Medulla oblongata (tissue), 1 donor: ENCODE data around the gene C5orf15.

Experiments
- DNase-seq: peaks from one replicate; pipeline ENCODE4 v3.0.0-alpha.2; 2015; ENCODE audit errors: extremely low spot score

C5orf15 gene

DNA sequence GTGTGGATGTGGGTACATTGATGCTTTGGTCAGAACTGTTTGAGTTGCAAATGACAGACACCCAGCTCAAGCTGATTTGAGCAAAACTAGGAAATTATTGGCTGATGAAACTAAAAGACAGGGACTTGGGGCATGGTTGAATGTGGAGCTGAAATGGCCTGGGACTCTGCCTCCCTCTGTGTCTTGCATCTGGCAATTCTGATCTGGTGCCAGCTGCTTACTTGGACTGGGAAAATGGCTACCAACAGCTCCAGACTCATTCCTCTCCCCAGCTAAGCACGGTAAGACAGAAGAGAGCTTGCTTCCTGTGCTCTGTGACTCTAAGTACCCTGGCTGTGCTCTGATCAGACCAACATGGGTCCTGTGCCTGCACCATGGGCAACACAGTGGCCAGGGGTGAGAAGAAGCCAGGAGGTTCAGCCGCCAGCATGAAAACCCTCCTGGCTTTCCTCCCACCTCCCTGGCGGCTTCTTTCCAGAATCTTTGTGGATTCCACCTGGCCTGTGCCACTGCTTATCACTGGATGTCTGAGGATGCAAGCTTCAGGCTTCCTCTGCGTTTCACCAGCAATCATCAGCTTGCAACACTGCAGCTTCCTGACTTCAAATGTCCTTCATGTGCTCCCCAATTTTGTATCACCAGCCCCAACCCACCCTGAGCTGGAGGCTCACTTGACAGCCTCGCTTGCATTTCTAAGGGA lies 44.1 kb downstream of the C5orf15 start:
- peak; percentile 22 for DNase-seq

DNA sequence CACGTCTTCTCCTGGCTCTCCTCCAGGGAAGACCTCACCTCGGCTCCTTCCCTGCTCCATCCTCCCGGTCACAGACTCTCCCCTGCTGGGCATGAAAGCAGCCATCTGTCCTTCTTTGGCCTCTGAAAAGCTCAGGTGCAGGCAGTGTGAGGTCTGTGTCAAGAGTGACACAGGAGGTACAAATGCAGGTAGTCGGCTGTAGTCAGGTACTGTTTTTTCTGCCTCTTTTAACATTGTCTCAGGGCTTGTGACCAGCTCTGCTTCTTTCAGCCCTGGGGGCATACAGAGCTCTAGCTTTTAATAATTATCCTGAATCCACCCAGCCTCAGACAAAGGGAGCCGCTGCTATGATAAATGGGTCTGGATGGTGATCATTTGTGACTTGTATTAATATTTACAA lies 46.4 kb downstream of the C5orf15 start:
- no peak for DNase-seq

DNA sequence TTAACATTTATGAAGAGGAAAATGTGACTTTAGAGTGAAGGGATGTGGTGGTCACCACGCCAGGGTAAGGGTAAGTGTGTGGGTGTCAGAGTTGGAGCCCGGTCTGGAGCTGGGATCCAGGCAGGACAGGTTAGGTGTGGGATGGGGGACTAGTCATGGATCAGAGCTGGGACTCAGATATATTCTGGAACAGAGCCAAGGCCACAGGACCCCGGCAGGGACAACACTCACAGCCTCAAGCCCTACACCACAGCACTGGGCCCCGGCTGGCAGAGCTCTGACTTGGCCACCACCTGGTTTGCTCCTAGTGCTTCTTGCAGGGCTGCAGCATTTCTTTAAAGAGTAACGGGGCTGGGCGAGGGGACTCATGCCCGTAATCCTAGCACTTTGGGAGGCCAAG lies 47.4 kb downstream of the C5orf15 start:
- DNase-seq = no peak

DNA sequence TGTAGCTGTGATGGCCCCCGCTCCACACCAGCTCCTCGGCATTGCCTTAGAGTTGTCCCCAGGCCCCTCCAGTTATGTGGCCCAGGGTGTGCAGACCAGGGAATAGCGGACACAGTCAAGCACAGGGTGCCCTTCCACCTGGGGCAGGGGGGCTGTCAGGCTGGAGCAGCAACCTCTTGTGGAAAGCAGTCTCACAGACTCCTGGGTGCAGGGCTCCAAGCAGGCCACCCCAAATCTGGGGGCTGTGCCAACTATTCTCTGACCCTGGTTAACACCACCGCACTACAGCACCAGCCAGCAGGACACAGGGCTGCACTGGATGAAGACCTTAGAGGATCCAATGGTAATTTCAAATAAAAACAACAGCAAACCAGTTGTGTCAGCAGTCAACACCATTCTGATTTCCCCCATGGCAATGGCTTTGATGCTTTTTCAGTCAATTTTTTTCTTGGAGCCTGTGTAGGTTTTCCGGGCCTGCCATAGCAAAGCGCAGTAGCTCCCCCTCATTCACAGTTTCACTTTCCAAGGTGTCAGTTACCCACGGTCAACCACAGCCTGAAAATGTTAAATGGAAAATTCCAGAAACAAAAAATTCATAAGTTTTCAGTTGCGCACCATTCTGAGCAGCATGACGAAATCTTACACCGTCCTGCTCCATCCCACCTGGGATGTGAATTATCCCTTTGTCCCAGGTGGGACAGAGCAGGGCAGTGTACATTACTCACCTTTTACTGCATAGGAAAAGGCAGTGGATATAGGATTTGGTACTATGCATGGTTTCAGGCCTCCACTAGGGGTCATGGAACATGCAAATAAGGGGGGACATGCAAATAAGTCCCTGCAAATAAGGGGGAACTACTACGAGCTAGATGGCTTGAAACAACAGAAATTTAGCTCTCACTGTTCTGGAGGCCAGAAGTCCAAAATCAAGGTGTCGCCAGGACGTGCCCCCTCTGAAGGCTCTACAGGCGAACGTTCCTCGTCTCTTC lies 49.0 kb downstream of the C5orf15 start:
- no peak for DNase-seq

DNA sequence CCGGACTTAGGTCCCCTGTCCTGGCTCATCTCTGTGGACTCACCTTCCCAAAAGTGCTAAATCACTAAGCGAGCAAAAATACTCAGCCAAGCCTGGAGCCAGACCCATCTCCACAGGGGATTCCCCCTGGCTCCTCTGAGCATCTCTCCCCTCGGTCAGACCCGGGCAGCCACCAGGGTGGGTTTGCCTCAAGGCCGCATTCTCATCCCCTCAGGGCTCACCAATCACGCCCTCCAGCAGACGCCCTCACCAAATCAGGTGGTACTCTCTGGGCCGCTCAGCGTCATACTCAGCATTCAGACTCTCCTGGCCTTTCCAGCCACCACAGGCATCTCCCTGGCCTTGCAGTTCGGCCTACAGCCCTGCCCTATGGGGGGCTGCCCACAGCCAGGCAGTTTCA lies 49.7 kb downstream of the C5orf15 start:
- no peak for DNase-seq

DNA sequence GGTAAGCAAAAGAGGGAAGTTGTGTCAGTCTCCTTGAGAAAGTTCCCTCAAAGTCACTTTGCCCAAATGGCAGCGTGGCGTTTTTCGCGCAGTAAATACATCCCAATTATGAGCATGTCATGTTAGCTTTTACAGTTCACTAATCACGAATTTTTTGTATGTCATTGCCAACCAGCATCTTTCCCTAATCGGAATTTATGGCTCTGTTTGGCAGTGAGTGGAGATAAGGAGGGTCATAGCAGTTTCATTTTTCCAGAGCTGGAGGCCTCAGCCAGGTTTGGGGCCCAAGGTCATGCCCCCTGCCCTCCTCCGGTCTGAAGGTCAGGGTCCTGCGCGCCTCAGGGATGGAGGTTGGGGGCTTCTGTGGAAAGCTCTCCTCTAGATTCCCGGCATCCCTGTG lies 50.1 kb downstream of the C5orf15 start:
- DNase-seq = no peak

DNA sequence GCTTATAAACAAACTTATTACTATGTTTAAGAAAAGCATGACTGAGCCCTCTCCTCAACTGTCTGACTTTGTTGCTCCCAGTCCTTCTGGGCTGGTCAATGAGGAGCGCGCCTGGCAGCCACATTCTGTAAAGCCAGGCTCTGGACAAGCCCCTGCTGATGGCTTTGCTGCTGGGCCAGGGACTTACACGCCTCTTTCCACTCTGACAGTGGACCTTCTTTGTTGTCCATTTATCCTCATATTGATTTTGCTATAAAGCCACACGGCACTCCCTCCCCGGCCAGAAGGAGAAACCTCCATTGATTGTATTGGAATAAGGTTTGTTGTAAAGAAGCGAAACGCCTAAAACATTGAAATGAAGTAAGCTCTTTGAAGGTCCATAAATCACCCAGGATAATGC lies 50.6 kb downstream of the C5orf15 start:
- DNase-seq = no peak

DNA sequence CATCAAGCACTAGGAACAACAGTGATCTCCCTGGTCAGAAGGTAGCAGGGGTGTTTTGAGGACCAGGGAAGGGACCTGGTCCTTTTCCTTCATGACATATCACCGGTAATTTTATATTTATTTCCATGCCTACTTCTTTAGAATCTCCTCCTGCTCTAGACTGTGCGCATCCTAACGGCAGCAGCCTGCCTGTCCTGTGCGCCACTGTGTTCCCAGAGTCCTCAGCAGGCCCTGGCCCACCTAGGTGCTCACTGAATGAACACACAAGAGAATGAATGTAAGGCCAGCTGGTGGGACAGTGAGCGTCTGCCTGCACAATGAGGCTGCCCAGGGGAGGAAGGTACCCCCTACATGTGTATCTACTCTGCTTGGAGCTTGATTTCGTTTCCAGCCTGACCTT lies 51.5 kb downstream of the C5orf15 start:
- no peak for DNase-seq

DNA sequence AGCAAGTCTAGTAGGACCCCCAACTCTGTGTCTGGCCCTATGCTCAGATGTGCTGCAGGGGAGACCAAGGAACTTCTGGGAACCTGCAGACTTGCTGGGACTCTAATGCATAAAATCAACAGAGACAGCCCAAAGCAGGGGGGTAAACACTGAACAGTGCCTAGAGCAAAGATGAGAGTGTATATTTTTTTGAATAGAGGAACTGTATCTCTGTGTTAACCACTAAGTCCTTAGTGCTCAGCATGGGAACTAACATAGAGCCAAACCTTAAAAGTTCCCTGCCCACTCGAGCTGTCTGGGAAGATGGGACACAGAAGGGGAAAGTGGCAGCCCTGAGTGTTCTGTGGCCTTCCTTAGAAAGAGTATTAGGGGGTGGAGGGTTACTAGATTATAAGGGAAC lies 51.9 kb downstream of the C5orf15 start:
- DNase-seq = no peak

DNA sequence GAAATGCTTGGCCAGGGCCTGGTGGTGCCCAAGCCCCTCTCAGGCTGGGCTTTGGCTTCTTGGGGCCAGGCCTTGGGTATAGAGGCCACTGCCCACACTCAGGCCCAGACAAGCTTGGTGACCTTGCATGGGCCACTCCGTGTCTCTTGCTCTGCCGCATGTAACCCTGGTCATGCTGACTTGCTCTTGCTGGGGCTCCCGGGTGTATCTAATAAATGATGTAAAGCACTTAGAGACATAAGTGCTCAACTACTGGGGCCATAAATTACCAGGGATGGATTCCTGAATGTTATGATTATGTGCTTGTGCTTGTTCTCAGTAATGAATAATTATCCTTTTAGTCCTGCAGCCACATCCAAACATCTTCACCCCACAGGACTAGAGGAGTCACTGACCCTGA lies 54.0 kb downstream of the C5orf15 start:
- no peak for DNase-seq

DNA sequence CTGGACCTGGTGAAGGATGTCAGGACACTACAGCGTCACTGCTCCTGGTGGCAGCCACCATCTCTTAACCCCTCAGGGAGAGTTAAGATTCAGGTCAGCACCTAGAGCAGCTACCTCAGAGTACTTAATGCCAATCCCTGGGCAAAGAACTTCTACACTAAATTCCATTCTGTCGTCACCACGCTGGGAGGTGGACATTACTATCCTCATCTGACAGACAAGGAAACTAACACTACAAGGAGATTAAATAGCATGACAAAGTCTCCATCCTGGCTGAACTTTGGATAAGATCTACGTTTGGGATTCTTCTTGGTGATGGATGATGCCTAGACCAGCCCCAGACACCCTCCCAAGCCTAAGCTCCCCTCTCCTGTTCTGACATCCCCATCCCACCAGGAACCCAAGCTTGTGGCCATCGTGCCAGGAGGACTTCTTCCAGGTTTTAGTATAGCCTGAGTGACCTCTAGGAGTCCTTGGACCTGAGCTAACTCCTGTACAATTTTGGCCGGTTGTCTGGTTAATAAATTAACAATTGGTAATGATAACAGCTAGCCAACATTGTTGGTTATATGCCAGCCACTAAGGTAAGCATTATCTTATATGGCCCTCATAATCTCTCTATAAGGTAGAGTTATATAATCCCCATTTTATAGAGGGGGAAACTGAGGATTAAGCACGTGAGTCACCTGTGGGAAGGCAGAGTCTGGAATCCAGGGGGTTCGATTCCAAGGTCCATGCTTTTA lies 54.8 kb downstream of the C5orf15 start:
- no peak for DNase-seq

DNA sequence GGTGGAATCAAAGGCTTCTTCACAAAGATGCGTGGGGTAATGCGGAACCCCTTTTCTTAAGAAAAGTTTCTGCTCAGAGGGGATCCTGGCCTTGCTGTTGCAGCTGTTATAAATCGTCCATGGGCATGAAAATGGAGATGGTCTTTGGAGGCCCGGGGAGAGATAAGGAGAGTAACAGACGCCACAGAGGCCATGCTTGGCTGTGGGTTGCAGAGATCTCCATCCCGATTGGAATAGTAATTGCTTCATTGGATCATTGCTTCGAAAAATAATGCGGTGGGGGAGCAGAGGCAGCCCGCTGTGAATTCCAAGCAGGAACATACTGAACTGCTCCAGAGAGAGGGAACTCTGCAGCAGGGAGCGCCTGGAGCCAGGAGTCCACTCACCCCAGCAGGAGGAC lies 55.5 kb downstream of the C5orf15 start:
- DNase-seq = no peak

DNA sequence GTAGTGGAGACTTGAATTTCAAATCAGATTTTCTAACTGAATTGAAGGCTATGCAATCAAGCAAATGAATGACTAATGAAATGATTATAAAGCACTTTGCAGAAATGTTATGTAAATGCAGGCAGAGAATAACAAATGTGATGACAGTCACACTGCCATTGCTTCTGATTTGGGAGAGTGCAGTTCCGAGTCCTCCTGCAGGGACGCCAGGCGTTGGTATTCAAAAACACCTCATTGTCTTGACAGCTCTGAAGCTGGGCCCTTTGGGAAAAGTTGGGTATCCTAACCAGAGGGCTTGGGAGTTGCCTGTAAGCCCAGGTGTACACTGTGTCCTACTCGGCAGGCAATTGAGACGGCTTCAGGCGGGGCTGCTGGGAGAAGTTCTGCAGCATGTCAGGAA lies 57.9 kb downstream of the C5orf15 start:
- DNase-seq = no peak

DNA sequence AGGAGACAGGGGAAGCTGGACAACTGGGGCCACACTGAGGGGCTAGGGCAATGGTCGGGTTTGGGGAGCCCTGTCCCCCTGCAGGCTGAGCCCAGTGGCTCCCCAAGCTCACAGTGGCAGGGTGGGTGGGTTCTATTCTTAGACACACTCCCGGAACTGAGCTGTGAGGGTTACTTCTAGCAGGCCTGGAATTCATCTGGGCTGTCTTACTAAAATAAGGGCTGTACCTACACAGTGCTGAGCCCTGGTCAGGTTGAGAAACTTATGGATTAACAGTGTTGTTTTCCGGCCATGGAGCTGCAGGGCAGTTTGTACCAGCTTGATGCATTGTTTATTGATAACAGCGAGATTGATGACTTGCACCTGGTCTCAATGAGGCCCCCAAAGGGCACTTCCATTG lies 58.8 kb downstream of the C5orf15 start:
- no peak for DNase-seq

DNA sequence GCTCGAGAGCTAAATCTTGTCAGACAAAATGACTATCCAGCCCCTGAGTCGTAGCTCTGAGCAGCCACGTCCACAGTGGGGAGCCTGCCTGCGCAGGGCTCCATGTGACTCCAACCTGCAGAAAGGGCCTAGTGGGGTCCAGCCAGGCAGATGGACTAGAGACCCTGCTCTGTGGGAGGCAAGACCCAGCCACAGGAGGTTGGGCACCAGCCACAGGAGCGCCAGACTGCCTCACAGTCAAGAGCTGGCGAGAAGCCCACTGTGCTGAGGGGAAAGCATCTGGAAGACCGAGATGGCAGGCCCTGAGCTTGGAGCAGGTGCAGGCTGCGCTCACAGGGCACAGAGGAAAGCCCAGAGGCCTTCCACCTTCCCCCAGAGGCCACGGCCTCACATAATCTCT lies 61.4 kb downstream of the C5orf15 start:
- DNase-seq = peak; percentile 50

DNA sequence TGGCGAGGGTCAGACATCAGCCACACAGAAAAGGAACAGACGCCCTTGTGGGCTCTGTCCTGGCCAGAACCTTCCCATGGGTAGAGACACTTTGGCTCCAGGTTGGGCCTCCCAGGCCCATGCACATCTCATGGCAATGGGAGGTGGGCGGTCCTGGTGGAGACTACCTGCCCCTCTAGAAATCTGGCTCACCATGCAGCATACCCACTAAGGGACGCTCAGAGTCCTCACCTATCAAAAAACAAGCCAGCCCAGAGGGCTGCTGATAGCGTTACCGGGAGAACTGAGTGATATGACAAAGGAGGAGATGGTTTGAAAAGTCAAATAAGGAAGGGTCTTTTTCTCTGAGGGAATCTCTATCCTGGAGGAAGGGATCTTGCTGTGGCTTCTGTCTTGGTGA lies 62.1 kb downstream of the C5orf15 start:
- DNase-seq = no peak
